Subcutaneous adipose tissue (tissue), 4 donors: ENCODE measurements around the gene MYL10. TPM values are rescaled to one million over a fixed set of nuclear protein-coding genes. Genes with fewer than 3 reads are reported as not detected.

Experiments used
- CTCF ChIP-seq: fragments of 450-650 bp; IDR thresholded peaks from one replicate; pipeline ENCODE4 v1.5.1; 2016; ENCODE audit warnings: low read depth, mild to moderate bottlenecking, control low read depth, antibody characterized with exemption, moderate library complexity
- total RNA-seq, 4 donors: library from RNA; depleted of rRNA; stranded (reverse); fragments of >200 nt; gene quantifications; one replicate each; pipeline ENCODE4 v1.1.0, GENCODE V29; 2016

Gene MYL10
- total RNA-seq, 4 donors from 2014 or later = not detected

- TF ChIP-seq CTCF = no peak
Observed at GRCh38 chr7:101575721-101576120, 53.4 kb downstream of the MYL10 start.

- no peak for TF ChIP-seq CTCF
Observed at GRCh38 chr7:101575168-101575567, 53.9 kb downstream of the MYL10 start.

GRCh38 chr7:101572156-101572555, 56.9 kb downstream of the MYL10 start:
- TF ChIP-seq CTCF = no peak

GRCh38 chr7:101567230-101567629, 61.9 kb downstream of the MYL10 start:
- no peak for TF ChIP-seq CTCF

GRCh38 chr7:101565601-101566209, 63.4 kb downstream of the MYL10 start:
- no peak for TF ChIP-seq CTCF

- no peak for TF ChIP-seq CTCF
Observed at GRCh38 chr7:101564778-101565211, 64.3 kb downstream of the MYL10 start.

- no peak for TF ChIP-seq CTCF
Observed at GRCh38 chr7:101563943-101564777, 64.9 kb downstream of the MYL10 start.
